Measurements from ENCODE around the gene OPN1SW. TPM values are rescaled to one million over a fixed set of nuclear protein-coding genes. Genes with fewer than 3 reads are reported as not detected.

The OPN1SW gene
- total and polyA plus RNA-seq, 9 of the 15 experiments (the other 6 are each of a cell fraction or from before 2014, with no cell fraction given), result 0.84 to 1.0 TPM; not detected in 7

GRCh38 chr7:128738570-128739047, 37.0 kb downstream of the OPN1SW start (continued):
- TF ChIP-seq ZNF318 (IDR thresholded peaks at IDR 0.05; ENCODE audit: borderline replicate concordance in 1 of 2, low read depth in 1 of 2), result peak in 1 of 2 experiments; percentile 80; a peak in 3 of 4 replicates
- TF ChIP-seq SETDB1 (IDR thresholded peaks at IDR 0.05; ENCODE audit: low read length), result no peak
- peak; percentile 87; the same call in 1 of the 2 replicates for TF ChIP-seq FOXK1 (CRISPR knock-in tag; IDR thresholded peaks at IDR 0.05; ENCODE audit: borderline replicate concordance)
- TF ChIP-seq L3MBTL2 (IDR thresholded peaks at IDR 0.05), result no peak
- no peak for TF ChIP-seq GABPB2 (CRISPR knock-in tag; conservative IDR thresholded peaks at IDR 0.05)
- TF ChIP-seq POLR2B (IDR thresholded peaks at IDR 0.05; ENCODE audit: low read depth, partially characterized antibody), result no peak
- TF ChIP-seq NCOA1 (IDR thresholded peaks at IDR 0.05; ENCODE audit: low read depth), result peak; percentile 61; the same call in 1 of the 2 replicates
- no peak for TF ChIP-seq MYBL2 (IDR thresholded peaks at IDR 0.05; ENCODE audit: low read depth)
- no peak for TF ChIP-seq MYBL2 (CRISPR knock-in tag; IDR thresholded peaks at IDR 0.05; ENCODE audit: borderline replicate concordance)
- TF ChIP-seq ADNP (tag; IDR thresholded peaks at IDR 0.05), result no peak
- TF ChIP-seq COPS2 (conservative IDR thresholded peaks at IDR 0.05), result no peak
- no peak for TF ChIP-seq ZFP91 (CRISPR knock-in tag; IDR thresholded peaks at IDR 0.05)
- no peak for TF ChIP-seq SUPT5H (IDR thresholded peaks at IDR 0.05)
- TF ChIP-seq ZBTB49 (CRISPR knock-in tag; IDR thresholded peaks at IDR 0.05; ENCODE audit: borderline replicate concordance), result 0 out of 2 replicates have a peak, but pooled peaks have one; percentile 68

All from K562 (cell line).